Nephron (organoid): Measurements from ENCODE around the gene WNT9B.
A peak's percentile ranks its signal among the peaks of the same experiment; 100 is the strongest.

Experiments used
- H3K27ac Mint-ChIP-seq, 3 experiments: 2 replicates each; pipeline ENCODE4 v1.8.0; 2020; ENCODE audit warnings: mixed read lengths in 3 of 3, mild to moderate bottlenecking in 2 of 3, moderate library complexity in 1 of 3
- H3K27me3 Mint-ChIP-seq: 2 replicates; pipeline ENCODE4 v1.8.0; 2021; ENCODE audit warnings: low read depth, mild to moderate bottlenecking, moderate library complexity, mixed read lengths
- H3K36me3 Mint-ChIP-seq: 2 replicates; pipeline ENCODE4 v1.8.0; 2020; ENCODE audit warnings: low read depth, mixed read lengths
- H3K4me1 Mint-ChIP-seq: 2 replicates; pipeline ENCODE4 v1.8.0; 2020; ENCODE audit warnings: mixed read lengths
- H3K4me3 Mint-ChIP-seq, 3 experiments: 2 replicates each; pipeline ENCODE4 v1.8.0; 2020; ENCODE audit warnings: mild to moderate bottlenecking in 3 of 3, mixed read lengths in 3 of 3, moderate library complexity in 2 of 3
- H3K9me3 Mint-ChIP-seq: 2 replicates; pipeline ENCODE4 v1.8.0; 2020; ENCODE audit warnings: mixed read lengths
- CTCF ChIP-seq, 3 experiments: fragments of 200-600 bp; sonication (generic); IDR thresholded peaks; one replicate each; pipeline ENCODE4 v1.5.0; 2021; ENCODE audit warnings: antibody characterized with exemption in 3 of 3; ENCODE audit not compliant: unreplicated experiment in 3 of 3

The WNT9B gene

DNA sequence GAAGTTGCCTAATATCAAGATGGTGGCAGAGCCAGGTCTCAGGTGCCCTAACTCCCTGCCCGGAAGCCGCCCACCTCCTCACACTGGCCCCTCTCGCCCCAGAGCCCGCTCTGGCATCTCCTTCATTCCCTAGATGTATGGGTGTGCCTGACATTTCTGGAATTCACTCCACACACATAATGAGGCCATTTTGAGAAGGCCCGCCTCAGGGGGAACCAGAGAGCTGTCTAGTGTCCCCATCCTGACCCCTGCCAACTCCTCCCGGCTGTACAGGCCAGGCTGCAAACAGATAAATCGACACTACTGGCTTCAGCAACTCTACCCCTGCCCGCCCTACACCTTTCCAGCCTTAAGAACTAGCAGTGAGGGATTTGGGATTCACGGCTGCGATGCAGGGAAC, 40.5 kb upstream of the WNT9B start:
- Mint-ChIP-seq H3K27me3 (peaks cover 38% of the 10 kb centered on the region), H3K4me1 (peaks cover 27% of the 10 kb centered on the region), H3K36me3 (no peaks in the 10 kb centered on the region), H3K27ac (peak overlapping the region; percentile 37 to 85 (median 82)), H3K9me3 (no peaks in the 10 kb centered on the region), H3K4me3 (no peak overlapping the region)
- TF ChIP-seq CTCF (IDR thresholded peaks at IDR 0.05; ENCODE audit: unreplicated experiment in 3 of 3) = no peak

- no peak for TF ChIP-seq CTCF (IDR thresholded peaks at IDR 0.05; ENCODE audit: unreplicated experiment in 3 of 3)
- H3K4me1 Mint-ChIP-seq = peaks cover 27% of the 10 kb centered on the region
- peaks cover 51% of the 10 kb centered on the region for H3K27me3 Mint-ChIP-seq
- H3K9me3 Mint-ChIP-seq = no peaks in the 10 kb centered on the region
- peak overlapping the region; percentile 9 to 90 (median 76) for H3K27ac Mint-ChIP-seq
- H3K4me3 Mint-ChIP-seq = peak overlapping the region in 2 of 3 experiments; percentile 33 to 35
- H3K36me3 Mint-ChIP-seq = no peaks in the 10 kb centered on the region
Observed at GRCh38 chr17:46811978-46812583, 39.3 kb upstream of the WNT9B start.

DNA sequence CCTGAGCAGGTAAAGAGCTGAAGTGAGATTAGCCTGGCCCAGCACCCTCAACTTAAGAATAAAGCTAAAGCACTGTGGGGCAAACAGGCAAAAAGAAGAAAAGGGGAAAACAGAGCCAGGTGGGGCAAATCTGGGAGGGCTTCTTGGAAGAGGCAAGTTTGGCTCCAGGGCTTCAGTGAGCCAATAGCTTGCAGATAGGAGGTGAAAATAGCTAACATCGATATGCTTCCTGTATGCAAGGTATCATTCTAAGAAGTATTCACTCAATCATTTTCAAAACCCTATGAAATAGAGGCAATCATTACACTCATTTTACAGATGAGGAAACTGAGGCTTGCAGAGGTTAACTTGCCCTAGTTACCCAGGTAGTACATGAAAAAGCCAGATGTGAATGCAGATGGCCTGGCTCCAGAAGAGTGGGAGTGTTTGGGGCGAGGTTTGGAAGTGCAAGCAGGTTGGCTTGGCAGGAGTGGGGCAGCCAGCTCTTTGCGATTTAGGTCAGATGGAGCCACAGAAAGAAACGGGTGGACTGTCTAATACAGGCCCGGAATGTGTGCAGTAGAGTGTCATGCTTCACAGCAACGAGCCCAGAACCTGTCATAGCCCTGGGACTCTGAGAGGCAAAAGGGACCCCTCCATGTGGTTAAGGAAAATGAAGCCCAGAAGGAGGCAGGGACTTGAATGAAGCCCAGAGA, 38.6 kb upstream of the WNT9B start:
- TF ChIP-seq CTCF (IDR thresholded peaks at IDR 0.05; ENCODE audit: unreplicated experiment in 3 of 3) = no peak
- Mint-ChIP-seq H3K27ac (peak overlapping the region; percentile 9 to 90 (median 76)), H3K27me3 (peaks cover 58% of the 10 kb centered on the region), H3K9me3 (no peaks in the 10 kb centered on the region), H3K4me3 (peak overlapping the region in 2 of 3 experiments; percentile 33 to 35), H3K36me3 (no peaks in the 10 kb centered on the region), H3K4me1 (peaks cover 31% of the 10 kb centered on the region)

DNA sequence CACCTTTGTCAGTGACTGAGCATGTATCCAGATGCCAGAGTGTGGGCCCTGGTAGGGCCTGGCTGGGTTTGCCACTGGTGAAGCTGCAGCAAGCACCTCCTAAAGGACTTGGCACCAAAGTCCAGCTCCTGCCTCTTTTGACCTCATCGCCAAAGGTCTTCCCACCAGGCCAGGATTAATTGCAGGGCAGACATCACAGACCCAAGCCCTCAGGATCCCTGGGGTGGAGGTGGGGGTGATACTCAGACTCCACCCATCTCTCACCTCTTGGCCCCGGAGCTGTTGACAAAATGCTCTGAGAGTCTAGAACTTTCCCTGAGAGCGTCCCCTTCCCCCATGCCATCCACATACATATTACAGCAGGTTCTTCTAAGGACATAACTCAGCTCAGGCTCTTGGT, 37.5 kb upstream of the WNT9B start:
- peaks cover 32% of the 10 kb centered on the region for H3K4me1 Mint-ChIP-seq
- H3K4me3 Mint-ChIP-seq = no peak overlapping the region
- no peaks in the 10 kb centered on the region for H3K9me3 Mint-ChIP-seq
- H3K36me3 Mint-ChIP-seq = no peaks in the 10 kb centered on the region
- peaks cover 69% of the 10 kb centered on the region for H3K27me3 Mint-ChIP-seq
- no peak for TF ChIP-seq CTCF (IDR thresholded peaks at IDR 0.05; ENCODE audit: unreplicated experiment in 3 of 3)
- H3K27ac Mint-ChIP-seq = peak overlapping the region in 1 of 3 experiments; percentile 59

- Mint-ChIP-seq H3K9me3 (no peaks in the 10 kb centered on the region), H3K4me1 (peaks cover 32% of the 10 kb centered on the region), H3K4me3 (no peak overlapping the region), H3K27ac (no peak overlapping the region), H3K27me3 (peaks cover 74% of the 10 kb centered on the region), H3K36me3 (no peaks in the 10 kb centered on the region)
- TF ChIP-seq CTCF (IDR thresholded peaks at IDR 0.05; ENCODE audit: unreplicated experiment in 3 of 3) = no peak
Observed at GRCh38 chr17:46814446-46814845, 36.9 kb upstream of the WNT9B start.
